ENCODE data around the gene FAM47C. TPM values are rescaled to one million over a fixed set of nuclear protein-coding genes. Genes with fewer than 3 reads are reported as not detected.
A peak's percentile ranks its signal among the peaks of the same experiment; 100 is the strongest.
"Not testable (repeated sequence)": the region's sequence is repeated elsewhere in the genome, so short reads cannot be mapped to it uniquely, and the experiment has no call there.

Gene FAM47C
- polyA plus RNA-seq (ENCODE audit: insufficient read length in 4 of 4): under 1 TPM in 1 of 4 donors, not detected in 3; 0.03 TPM

GRCh38 chrX:37008182-37008581 is at the start of gene FAM47C:
Gene FAM47C (plus strand): TSS chrX:37008366. CDS start chrX:37008411, 45 bp downstream.
- DNase-seq (ENCODE audit: low read depth in 4 of 4, low spot score in 2 of 4): not testable (repeated sequence)

- DNase-seq (ENCODE audit: low read depth in 4 of 4, low spot score in 2 of 4): no peak
Observed at GRCh38 chrX:36961590-36961989, 46.6 kb upstream of the FAM47C start.

- no peak for DNase-seq (ENCODE audit: low read depth in 4 of 4, low spot score in 2 of 4)
Observed at GRCh38 chrX:36963069-36963808, 44.9 kb upstream of the FAM47C start.

- DNase-seq (ENCODE audit: low read depth in 4 of 4, low spot score in 2 of 4): no peak
Observed at GRCh38 chrX:36963852-36964251, 44.3 kb upstream of the FAM47C start.

- no peak for DNase-seq (ENCODE audit: low read depth in 4 of 4, low spot score in 2 of 4)
Observed at GRCh38 chrX:36973575-36973974, 34.6 kb upstream of the FAM47C start.

GRCh38 chrX:36974911-36975310 is 33.3 kb upstream of the FAM47C start:
- DNase-seq (ENCODE audit: low read depth in 4 of 4, low spot score in 2 of 4): no peak

- DNase-seq (ENCODE audit: low read depth in 4 of 4, low spot score in 2 of 4): no peak
Observed at GRCh38 chrX:36978886-36979285, 29.3 kb upstream of the FAM47C start.

GRCh38 chrX:36983831-36984230 is 24.3 kb upstream of the FAM47C start:
- no peak for DNase-seq (ENCODE audit: low read depth in 4 of 4, low spot score in 2 of 4)

- DNase-seq (ENCODE audit: low read depth in 4 of 4, low spot score in 2 of 4): not testable (repeated sequence)
Observed at GRCh38 chrX:36985416-36986209, 22.6 kb upstream of the FAM47C start.

- DNase-seq (ENCODE audit: low read depth in 4 of 4, low spot score in 2 of 4): no peak
Observed at GRCh38 chrX:36986231-36986630, 21.9 kb upstream of the FAM47C start.

- DNase-seq (ENCODE audit: low read depth in 4 of 4, low spot score in 2 of 4): not testable (repeated sequence)
Observed at GRCh38 chrX:36987212-36987611, 21.0 kb upstream of the FAM47C start.

GRCh38 chrX:37000140-37000539 is 8.0 kb upstream of the FAM47C start:
- DNase-seq (ENCODE audit: low read depth in 4 of 4, low spot score in 2 of 4): no peak

GRCh38 chrX:37010496-37010895 is 2.3 kb downstream of the FAM47C start:
- no peak for DNase-seq (ENCODE audit: low read depth in 4 of 4, low spot score in 2 of 4)

GRCh38 chrX:37034260-37034659 is 26.1 kb downstream of the FAM47C start:
- not testable (repeated sequence) for DNase-seq (ENCODE audit: low read depth in 4 of 4, low spot score in 2 of 4)

- not testable (repeated sequence) for DNase-seq (ENCODE audit: low read depth in 4 of 4, low spot score in 2 of 4)
Observed at GRCh38 chrX:37036674-37037220, 28.6 kb downstream of the FAM47C start.

GRCh38 chrX:37038814-37039213 is 30.6 kb downstream of the FAM47C start:
- DNase-seq (ENCODE audit: low read depth in 4 of 4, low spot score in 2 of 4): not testable (repeated sequence)

- not testable (repeated sequence) for DNase-seq (ENCODE audit: low read depth in 4 of 4, low spot score in 2 of 4)
Observed at GRCh38 chrX:37042956-37043885, 35.1 kb downstream of the FAM47C start.

- no peak for DNase-seq (ENCODE audit: low read depth in 4 of 4, low spot score in 2 of 4)
Observed at GRCh38 chrX:37047776-37048175, 39.6 kb downstream of the FAM47C start.

- not testable (repeated sequence) for DNase-seq (ENCODE audit: low read depth in 4 of 4, low spot score in 2 of 4)
Observed at GRCh38 chrX:37057572-37057971, 49.4 kb downstream of the FAM47C start.

GRCh38 chrX:37060999-37061398 is 52.8 kb downstream of the FAM47C start:
- peak; percentile 0 to 17 (median 6) for DNase-seq (ENCODE audit: low read depth in 4 of 4, low spot score in 2 of 4)

All from left renal cortex interstitium (tissue), 4 donors.